ENCODE measurements around the gene EXOG.

Gene EXOG

DNA sequence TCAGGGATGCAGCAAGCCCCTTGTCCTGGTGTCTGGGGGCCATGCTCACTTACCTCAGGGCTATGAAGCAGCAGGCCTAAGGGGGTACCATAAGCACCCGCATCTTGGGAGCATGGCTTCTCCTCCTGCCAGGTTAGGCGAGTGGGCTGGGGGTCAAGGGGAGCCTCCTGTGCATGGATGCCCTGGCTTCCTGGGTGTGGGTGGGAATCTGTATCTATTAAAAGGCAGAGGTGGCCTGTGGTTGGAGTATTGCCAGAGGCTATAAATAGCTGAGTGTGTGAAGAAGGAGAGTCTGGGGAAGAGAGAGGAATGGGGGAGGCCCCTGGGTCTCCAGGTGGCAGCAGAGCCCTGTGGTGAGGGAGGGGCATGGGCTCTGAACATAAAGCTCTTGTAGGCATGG is 22.9 kb upstream of the EXOG start:
- DNase-seq (ENCODE audit: low read depth), result no peak

DNA sequence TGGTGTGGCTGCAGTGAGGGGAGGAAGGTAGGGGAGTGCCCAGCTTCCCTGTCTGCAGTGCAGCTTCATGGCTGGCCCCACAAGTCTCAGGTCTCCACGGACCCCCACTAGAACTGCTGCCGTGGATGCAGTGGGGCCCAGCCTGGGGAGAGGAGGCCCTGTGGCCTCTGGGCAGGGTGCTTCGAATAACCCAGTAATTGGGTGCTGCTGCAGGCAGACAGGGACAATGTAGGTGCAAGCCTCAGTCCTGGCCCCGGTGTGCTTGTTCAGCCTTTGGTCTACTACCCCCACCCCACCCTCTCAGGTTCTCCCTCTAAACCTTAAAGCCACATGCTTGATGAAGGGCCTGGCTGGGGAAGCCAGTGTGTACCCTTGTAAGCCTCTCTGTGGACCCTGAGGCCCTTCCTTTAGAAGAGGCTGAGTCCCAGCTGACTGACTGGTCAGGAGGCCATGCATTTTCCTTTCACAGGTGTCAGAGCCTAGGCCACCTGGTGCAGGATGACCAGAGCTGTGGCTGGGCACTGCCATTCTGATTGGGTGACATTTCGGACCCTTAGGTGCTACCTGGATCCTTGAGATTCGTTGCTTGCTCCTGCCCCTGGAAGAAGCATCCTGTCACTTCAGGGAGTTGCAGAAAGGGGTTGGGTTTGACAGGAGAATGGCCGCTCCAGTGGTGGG is 21.1 kb upstream of the EXOG start:
- no peak for DNase-seq (ENCODE audit: low read depth)

DNA sequence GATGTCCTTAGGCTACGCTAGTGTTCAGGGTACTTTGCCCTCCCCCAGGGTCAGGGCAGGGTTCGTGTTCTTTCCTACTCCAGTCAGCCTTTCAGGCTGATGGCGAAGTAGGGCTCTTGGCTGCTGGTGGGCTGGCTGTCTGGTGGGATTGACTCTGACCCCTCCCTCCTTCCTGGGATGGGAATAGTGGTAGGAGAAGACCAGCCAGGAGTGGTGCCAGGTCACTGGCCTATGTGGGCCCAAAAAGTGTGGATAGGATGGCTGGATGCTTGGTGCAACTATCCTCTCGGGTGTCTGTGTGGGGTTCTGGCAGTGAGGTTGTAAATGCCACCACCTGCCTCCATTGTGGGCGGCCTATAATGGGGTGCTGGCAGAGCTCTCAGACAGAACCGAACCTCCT is 20.4 kb upstream of the EXOG start:
- no peak for DNase-seq (ENCODE audit: low read depth)

DNA sequence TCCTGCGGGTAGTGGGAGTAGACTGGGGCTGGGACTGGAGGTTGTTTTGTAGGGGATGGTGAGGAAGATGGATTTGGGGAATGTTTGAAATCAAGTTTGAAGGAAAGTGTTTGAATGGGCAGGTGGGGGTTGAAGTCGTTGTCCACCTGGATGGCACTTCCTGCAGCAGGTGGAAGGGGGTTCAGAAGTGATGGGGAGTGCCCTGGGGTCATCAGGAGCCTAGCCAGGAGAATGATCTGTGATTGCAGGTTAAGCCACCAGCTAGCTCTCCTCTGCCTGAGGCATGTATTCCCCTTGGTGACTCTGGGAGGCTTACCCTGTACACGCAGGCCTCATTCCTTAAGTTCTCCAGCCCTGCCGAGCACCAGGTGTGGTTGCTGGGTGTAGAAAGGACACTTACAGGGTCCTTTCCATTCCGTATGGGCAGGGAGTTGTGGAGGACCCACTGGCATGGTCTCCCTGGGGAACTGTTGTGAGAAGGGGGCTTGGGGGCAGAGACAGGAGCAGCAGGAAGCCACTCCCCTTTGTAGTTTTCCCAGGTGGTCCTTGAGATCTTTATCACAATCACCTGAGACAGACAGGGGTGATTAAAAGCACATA is 19.9 kb upstream of the EXOG start:
- DNase-seq (ENCODE audit: low read depth), result no peak

DNA sequence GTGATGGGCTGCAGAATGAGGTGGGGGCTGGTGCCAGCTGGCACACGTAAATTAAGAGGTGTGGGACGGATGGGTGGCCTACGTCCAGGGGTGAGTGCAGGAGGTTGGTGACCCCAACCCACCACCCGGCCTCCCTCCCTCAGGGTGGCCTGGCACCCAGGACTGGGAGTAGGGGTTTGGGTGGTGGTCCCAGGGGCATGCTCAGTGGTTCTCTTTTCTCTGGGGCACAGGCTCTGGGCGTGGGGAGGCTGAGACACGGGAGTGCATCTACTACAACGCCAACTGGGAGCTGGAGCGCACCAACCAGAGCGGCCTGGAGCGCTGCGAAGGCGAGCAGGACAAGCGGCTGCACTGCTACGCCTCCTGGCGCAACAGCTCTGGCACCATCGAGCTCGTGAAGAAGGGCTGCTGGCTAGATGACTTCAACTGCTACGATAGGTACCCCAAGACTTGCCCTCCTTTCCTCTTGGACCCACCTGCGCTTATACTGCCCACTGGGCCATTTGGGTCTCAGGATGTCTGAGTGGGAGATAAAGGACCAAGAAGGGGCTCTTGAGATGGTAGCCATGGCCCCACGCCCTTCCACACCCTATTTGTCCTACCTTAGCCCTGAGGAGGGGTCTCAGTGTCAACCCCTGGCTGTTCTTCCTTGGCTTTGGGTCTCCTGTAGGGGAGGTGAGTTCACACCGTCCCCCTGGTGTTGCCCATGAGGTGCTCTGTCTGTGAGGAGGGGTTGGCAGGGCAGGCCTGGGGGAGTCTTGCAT is 18.9 kb upstream of the EXOG start:
- DNase-seq (ENCODE audit: low read depth), result no peak

DNA sequence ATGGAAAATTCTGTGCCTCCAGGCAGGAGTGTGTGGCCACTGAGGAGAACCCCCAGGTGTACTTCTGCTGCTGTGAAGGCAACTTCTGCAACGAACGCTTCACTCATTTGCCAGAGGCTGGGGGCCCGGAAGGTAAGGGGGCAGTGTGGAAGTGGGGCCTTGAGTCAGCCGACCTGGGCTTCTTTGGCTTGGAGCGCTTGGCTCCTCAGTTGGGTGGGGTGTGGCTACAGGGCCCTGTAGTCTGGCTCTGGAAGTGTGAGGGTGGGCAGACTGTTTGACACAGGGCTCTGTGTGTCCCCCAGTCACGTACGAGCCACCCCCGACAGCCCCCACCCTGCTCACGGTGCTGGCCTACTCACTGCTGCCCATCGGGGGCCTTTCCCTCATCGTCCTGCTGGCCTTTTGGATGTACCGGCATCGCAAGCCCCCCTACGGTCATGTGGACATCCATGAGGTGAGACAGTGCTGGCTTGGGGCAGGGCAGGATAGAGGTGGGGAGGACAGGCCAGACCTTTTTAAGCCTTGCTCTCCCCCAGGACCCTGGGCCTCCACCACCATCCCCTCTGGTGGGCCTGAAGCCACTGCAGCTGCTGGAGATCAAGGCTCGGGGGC is 18.2 kb upstream of the EXOG start:
- no peak for DNase-seq (ENCODE audit: low read depth)

DNA sequence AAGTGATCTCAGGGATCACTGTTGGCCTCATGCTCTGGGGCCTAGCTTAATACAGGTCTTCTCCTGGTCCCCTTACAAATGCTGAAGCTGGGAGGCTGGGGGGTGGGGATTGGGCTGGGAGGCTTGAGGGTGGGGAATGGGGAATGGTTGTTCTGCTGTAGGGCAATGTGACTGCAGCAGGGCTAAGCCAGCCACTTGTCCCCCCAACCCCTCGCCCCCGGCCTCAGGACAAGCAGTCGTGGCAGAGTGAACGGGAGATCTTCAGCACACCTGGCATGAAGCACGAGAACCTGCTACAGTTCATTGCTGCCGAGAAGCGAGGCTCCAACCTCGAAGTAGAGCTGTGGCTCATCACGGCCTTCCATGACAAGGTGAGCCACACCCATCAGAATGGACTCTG is 17.2 kb upstream of the EXOG start:
- DNase-seq (ENCODE audit: low read depth), result no peak

DNA sequence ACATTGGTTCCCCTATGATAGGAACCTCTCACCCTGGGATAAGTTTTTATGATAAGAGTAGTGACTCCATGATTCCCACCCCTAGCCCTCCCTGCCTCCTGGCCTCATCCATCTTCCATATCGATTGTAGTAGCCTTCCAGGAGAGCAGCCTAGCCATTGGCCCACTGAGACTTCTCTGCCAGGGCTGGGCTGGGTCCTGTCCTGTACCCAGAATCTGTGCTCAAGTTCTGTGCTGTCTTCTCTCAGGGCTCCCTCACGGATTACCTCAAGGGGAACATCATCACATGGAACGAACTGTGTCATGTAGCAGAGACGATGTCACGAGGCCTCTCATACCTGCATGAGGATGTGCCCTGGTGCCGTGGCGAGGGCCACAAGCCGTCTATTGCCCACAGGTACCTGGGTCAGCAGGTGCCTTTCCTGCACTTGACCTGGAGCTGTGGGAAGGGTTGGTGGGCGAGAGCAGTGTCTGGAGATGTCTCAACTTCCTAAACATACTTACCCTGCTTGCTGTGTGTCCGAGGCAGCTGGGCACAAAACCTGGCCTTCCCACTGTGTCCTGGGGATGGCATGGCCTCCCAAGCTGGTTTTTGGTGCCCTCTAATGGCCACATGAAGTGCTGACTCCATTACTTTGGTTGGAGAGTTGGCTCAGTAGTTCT is 16.6 kb upstream of the EXOG start:
- DNase-seq (ENCODE audit: low read depth), result no peak

DNA sequence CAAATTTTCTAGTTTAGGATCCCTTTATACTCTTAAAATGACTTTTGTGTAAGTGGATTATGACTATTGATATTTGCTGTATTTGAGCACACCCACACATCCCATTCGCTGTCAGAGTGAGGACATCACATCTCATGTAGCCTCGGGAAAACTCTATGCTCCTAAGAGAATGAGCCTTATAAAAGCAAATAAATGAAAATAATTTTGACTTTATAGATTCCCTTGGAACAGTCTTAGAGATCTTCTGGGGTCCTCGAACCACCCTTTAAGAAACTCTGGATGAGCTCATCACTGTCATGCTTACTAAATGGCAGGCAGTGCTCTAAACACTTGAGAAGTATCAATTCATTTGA is 16.1 kb upstream of the EXOG start:
- DNase-seq (ENCODE audit: low read depth), result no peak

DNA sequence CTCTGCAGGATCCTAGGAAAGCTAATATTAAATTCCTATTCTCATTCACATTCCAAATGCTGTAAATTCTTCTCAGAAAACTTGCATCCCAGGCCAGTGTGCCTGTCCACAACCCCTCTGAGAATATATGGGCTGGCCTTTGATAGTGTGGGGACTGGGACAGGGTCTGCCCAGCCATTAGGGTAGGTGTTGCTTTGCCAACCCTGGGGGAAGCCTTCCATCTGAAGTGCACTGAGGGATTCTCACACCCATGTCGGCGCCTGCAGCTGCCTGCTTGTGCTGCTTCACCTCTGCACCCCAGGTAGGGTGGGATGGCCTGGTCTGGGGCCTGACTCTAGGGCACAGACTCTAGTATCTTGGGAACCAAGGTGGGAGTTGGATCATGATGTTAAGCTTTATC is 15.2 kb upstream of the EXOG start:
- no peak for DNase-seq (ENCODE audit: low read depth)

DNA sequence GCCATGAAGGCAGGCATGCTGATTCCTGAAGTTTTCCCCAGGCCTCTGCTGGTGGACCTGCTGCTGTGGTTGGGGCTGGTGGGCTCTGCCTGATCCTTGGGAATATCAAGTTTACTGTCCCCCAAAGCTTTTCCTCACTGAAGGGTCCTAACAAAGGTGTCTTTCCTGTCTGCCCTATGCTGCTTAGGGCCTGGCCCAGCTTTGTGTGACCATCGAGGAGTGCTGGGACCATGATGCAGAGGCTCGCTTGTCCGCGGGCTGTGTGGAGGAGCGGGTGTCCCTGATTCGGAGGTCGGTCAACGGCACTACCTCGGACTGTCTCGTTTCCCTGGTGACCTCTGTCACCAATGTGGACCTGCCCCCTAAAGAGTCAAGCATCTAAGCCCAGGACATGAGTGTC is 13.2 kb upstream of the EXOG start:
- no peak for DNase-seq (ENCODE audit: low read depth)

DNA sequence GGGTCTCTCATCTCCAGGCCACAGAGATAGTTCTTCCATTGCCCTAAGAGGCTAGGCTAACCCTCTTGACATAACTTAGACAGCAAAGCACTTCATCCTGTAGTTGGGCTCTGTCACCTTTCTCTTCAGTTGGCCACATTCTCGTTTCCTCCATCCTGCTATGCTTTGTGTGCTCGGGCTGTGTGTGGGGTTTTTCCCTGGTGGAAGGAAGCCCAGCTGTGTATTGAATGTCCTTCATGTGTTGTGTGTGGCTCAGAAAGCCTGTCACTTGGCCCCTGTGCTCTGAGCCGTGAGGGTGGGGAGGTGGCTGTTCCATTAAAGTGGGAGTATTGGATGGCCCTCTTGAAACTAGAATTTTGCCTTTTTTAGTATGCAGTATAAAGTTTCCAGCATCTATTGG is 8.8 kb upstream of the EXOG start:
- no peak for DNase-seq (ENCODE audit: low read depth)

DNA sequence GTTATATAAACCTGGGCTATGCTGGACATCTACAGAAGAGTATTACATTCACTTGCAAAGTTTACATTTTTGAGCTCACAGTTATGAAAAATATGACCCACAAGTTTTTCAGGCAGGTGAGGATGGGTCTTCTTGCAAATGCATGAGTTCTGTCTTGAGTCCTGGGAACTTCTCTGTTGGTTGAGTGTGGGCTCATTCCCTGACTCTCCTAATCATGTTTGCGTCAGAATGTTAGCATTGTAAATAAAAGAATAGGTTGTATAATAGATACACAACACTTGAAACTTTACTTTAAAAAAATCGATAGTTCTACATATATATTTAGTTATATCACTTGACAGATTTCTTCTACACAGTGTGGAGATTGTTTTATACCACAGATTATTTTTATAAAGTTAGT is 7.2 kb upstream of the EXOG start:
- DNase-seq (ENCODE audit: low read depth), result no peak

DNA sequence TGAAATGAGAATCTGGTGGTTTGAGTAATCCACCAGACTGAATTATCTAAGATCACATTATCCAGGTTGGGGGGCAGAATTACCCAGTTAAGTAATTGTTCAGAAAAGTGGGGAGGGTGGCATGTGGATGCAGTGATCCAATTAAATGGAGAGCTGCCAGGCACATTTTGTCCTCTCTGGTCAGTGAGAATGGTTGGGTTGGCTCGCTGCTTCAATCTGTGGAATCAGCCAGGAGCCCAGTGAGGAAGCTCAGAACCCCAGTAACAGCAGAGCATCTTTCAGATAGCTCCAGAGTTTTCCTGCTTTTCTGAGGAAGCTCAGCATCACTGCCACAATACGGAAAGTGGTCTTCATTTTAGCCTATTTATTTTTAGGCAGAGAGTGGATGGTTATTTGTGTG is 6.4 kb upstream of the EXOG start:
- DNase-seq (ENCODE audit: low read depth), result no peak

DNA sequence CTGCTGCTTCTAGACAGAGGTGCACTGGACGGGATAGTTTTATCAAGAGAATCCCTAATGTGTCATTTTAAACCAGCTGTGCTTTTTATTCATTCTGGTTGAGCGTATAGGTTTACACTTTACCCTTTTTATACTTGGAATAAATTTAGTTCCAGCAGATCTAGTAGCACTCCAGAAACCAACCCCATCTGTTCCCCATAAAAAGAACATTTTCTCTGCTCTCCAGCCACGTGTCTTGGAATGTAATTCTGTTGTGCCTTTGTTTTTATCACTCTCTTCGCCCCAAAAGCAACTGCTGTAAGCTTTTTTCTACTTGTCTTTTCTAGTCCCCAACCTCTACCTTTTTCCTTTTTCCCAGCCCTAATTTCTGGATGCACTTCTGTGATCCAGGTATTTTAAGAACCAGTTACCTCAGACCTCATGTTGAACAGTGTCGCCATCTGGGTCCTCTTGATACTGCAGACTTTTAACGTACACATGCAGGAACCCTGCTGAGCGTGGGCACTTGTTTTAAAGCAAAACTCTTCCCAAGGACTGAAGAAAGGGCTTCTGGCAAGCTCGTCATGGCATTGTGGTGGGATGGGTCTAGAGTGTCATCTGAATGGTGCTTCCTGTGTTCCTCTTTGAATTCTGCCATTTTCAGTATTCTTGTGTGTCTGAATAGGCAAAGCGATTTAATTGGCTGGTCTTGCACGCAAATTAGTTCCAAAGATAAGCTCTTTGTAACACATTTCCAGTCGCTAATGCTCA is 5.7 kb upstream of the EXOG start:
- no peak for DNase-seq (ENCODE audit: low read depth)

DNA sequence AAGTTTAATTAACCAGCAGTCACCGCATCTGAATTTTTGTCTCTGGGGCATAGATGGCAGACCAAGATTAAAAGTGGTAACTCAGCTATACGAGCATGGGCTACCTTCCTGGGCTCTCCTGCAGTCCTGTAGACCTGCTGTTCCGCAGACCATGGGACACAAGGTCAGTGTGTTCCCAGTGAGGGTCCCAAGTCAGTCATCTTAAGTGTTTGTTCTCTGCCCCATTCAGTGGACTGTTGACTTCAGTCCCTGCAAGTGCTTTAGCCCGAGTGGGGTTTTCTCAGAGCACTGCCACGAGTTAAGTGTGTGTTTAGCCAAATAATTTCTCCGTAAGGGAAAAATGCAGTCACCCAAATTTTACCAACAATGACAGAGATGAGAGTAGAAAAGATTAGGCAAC is 4.9 kb upstream of the EXOG start:
- no peak for DNase-seq (ENCODE audit: low read depth)

DNA sequence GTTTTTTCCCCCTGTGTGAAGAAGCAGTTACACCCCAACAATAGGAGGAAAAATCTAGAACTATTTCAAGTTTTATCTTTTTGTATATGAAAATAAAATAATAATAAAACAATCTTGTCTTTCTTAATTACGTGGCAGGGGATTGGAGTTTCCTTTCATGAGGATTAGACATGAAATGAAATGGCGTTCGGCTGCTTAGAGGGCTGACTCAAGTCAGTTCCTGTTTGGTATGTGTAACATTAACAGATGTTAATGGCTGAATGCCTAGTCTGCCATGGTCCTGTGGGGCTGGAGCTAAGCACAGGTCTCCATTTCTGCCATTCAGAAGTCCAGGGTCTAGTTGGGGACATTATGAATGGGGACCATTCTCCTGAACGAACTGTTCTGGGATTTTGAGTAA is 3.1 kb upstream of the EXOG start:
- DNase-seq (ENCODE audit: low read depth), result no peak

DNA sequence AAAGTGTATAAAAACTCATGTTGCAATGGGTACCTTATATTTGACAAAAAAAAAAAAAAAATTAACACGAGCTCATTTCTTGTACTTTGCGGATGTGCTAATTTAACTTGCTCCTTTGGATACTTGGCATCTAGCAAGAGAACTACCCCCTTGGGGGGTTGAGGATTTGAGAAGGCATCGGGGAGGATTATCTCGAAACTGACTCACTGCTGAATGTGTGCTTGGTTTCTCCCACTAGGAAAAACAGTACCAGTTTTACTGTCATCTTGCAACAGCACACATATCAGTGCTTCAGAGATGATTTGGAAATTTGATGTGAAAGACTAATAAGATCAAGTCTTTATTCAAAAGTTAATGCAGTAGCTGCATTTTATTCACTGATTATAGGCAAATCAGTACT is 891 bp downstream of the EXOG start:
- DNase-seq (ENCODE audit: low read depth), result no peak

DNA sequence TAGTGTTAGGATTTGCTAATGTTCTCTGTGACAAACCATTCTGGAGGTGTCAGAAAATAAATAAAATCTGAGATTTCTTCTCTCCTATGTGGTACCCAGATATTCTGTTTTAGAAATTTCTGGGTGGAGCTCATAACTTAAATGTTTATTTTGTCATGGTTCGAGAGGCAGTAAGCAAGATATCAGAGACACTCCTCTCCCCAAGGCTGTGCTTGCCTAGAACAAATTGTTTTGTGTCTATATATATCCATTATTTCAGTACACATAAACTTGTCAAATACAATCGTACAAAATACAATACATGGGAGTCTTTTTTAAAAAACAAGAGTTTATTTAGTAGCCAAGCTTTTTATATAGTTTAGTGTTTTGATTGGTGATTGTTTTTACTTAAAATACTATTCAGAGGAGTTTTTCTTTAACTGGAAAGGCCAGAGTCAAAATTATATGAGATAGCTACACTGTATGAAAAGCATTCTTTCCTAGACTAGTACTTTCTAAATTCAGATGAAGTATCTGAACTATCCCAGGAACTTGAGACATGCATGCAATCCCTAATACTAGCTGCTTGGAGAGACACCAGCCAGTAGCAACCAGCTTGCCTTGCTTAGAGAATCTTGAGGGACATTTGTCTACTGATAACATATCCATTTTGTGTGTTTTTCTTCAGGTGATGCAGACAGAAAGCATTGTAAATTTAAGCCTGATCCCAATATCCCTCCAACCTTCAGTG is 4.7 kb downstream of the EXOG start:
- DNase-seq (ENCODE audit: low read depth), result no peak

DNA sequence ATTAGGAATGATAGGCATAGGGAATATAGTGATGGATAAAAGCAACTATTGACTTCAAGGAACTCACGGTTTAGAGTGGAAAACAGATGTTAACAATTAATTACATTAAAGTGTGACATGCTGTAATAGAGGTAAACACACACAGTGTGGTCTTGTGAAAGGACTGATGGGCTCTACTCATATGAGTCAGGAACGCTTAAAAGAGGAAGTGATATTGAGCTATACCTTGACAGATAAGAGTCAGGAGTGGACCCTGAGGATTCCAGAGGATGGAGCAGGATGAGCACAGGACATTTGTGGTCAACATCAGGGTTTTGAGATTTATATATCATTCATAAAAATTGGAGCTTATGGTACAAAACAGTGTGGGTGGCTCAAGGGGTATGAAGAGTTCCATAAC is 11.0 kb downstream of the EXOG start:
- DNase-seq (ENCODE audit: low read depth), result no peak

DNA sequence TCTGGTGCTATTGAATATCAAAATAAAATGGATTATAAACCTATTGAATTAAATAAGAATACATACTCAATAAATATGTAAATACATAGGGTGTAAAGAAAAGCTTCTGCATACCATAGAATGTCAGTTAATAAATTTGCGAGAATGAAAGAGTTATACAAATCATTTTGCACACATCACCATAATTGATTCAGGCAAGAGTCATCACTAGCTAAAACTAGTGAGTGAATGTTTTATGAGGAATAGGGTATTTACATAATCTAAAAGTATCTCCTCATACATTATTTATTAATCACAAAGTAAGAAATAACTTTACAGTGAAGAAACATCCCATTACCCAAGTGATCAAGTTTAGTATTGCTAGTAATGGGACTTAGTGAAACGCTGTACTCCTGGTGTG is 13.6 kb downstream of the EXOG start:
- DNase-seq (ENCODE audit: low read depth), result no peak
